H1 (cell line): Measurements from ENCODE around the gene LIPI. TPM values are rescaled to one million over a fixed set of nuclear protein-coding genes. Genes with fewer than 3 reads are reported as not detected.

Source experiments
- polyA plus RNA-seq, 7 experiments: library from polyadenylated mRNA; depleted of rRNA in 3 of 7; stranded (reverse) in 5 of 7; unstranded in 2 of 7; fragments of >200 nt in 5 of 7; fragments of 200-250 nt in 2 of 7; gene quantifications; 1 replicate in 5 of 7; 2 replicates in 1 of 7; 4 replicates in 1 of 7; pipeline versions ENCODE4 v1.2.1 to v1.2.3, GENCODE V29; 2011 to 2013; ENCODE audit warnings: missing spikeins in 2 of 7, mixed read lengths in 2 of 7
- small RNA-seq: library from polyadenylated mRNA; stranded (forward); fragments of <200 nt; extraction: miRNeasy Mini kit (QIAGEN cat#:217004); gene quantifications from one replicate; pipeline ENCODE3, GENCODE V24; 2013; ENCODE audit not compliant: insufficient read depth
- total RNA-seq: library from RNA; stranded (reverse); fragmentation: NEBNext Ultra II Directional; extraction: Animal tissue kit (Norgen Biotek cat#: 25700); gene quantifications from 2 replicates; pipeline ENCODE4 v1.2.1, GENCODE V29; 2021

LIPI gene
- total and polyA plus RNA-seq, 2 of the 8 experiments (the other 6 are each of a cell fraction or from before 2014, with no cell fraction given) = not detected

Small RNAs within 50 kb of the gene (small RNA-seq; reads per million reads assigned to genes)
- gene RF01518 (not detected), gene RNA5SP488 (not detected)

Other genes with a start within 250 kb of the LIPI start
- gene RBM11, start 5.2 kb upstream of the LIPI start, total RNA-seq = 3.9 and 5.0 TPM in 2 replicates
- gene RBM11, start 5.2 kb upstream of the LIPI start, polyA plus RNA-seq (2011; rRNA removed) = 6.2 and 10.1 TPM in 2 replicates
- 29.4 and 36.9 TPM in 2 replicates for gene HSPA13, start 172.2 kb upstream of the LIPI start, total RNA-seq
- gene HSPA13, start 172.2 kb upstream of the LIPI start, polyA plus RNA-seq (2011; rRNA removed) = 4.0 and 7.8 TPM in 2 replicates